Liver (tissue), 9 donors: Measurements from ENCODE around the gene KRT76. TPM values are rescaled to one million over a fixed set of nuclear protein-coding genes. Genes with fewer than 3 reads are reported as not detected.

Experiments used
- DNase-seq: peaks from one replicate; pipeline ENCODE4 v3.0.0-alpha.2; 2017; ENCODE audit warnings: low spot score
- H3K27ac ChIP-seq, 2 donors: one replicate each; pipeline ENCODE4 v1.7.0; 2013; ENCODE audit warnings: inconsistent platforms in 2 of 2, low read length in 2 of 2, control low read depth in 1 of 2, low read depth in 1 of 2, mild to moderate bottlenecking in 1 of 2
- H3K27me3 ChIP-seq, 4 donors: one replicate each; pipeline versions ENCODE4 v1.6.1 to v1.7.0; 2013; ENCODE audit warnings: low read length in 3 of 4, inconsistent platforms in 1 of 4, mild to moderate bottlenecking in 1 of 4, moderate library complexity in 1 of 4; ENCODE audit not compliant: control insufficient read depth in 4 of 4, insufficient read depth in 4 of 4
- H3K36me3 ChIP-seq, 4 donors: one replicate each; pipeline versions ENCODE4 v1.6.1 to v1.7.0; 2013; ENCODE audit warnings: low read length in 3 of 4, mild to moderate bottlenecking in 3 of 4, low read depth in 1 of 4, moderate library complexity in 1 of 4; ENCODE audit not compliant: control insufficient read depth in 4 of 4, insufficient read depth in 3 of 4
- H3K4me1 ChIP-seq, 4 donors: one replicate each; pipeline versions ENCODE4 v1.6.1 to v1.7.0; 2013; ENCODE audit warnings: low read length in 3 of 4, mild to moderate bottlenecking in 3 of 4, moderate library complexity in 1 of 4; ENCODE audit not compliant: control insufficient read depth in 4 of 4, insufficient read depth in 4 of 4
- H3K4me3 ChIP-seq, 3 donors: one replicate each; pipeline versions ENCODE4 v1.6.1 to v1.7.0; 2013; ENCODE audit warnings: low read length in 3 of 3, control low read depth in 1 of 3, low read depth in 1 of 3, mild to moderate bottlenecking in 1 of 3
- H3K9ac ChIP-seq, 2 donors: one replicate each; pipeline ENCODE4 v1.7.0; 2013; ENCODE audit warnings: low read length in 2 of 2, mild to moderate bottlenecking in 2 of 2, moderate library complexity in 2 of 2, control low read depth in 1 of 2, low read depth in 1 of 2
- H3K9me3 ChIP-seq, 4 donors: one replicate each; pipeline versions ENCODE4 v1.6.1 to v1.7.0; 2013; ENCODE audit warnings: low read length in 3 of 4; ENCODE audit not compliant: control insufficient read depth in 4 of 4
- ATF3 ChIP-seq: IDR thresholded peaks from 2 replicates; pipeline ENCODE4 v1.6.1; 2016; ENCODE audit warnings: antibody characterized with exemption
- CTCF ChIP-seq: fragments of 150-350 bp; IDR thresholded peaks from 2 replicates; pipeline ENCODE4 v1.5.1; 2017; ENCODE audit warnings: improper control_type of control experiment, low read depth, low read length; ENCODE audit not compliant: missing input control
- EGR1 ChIP-seq, 2 donors: IDR thresholded peaks; 2 replicates each; pipeline ENCODE4 v1.6.1; 2016 to 2018; ENCODE audit warnings: antibody characterized with exemption in 2 of 2, low read depth in 2 of 2
- FOXA1 ChIP-seq: IDR thresholded peaks from 2 replicates; pipeline ENCODE4 v1.6.1; 2016; ENCODE audit warnings: antibody characterized with exemption
- FOXA2 ChIP-seq: IDR thresholded peaks from 2 replicates; pipeline ENCODE4 v1.6.1; 2016; ENCODE audit warnings: antibody characterized with exemption
- GABPA ChIP-seq, 2 donors: IDR thresholded peaks in 1 of 2; conservative IDR thresholded peaks in 1 of 2; 2 replicates each; pipeline ENCODE4 v1.6.1; 2016; ENCODE audit warnings: antibody characterized with exemption in 2 of 2, mild to moderate bottlenecking in 1 of 2, moderate library complexity in 1 of 2
- HNF4A ChIP-seq, 2 donors: conservative IDR thresholded peaks; 2 replicates each; pipeline ENCODE4 v1.6.1; 2016; ENCODE audit warnings: antibody characterized with exemption in 2 of 2, mild to moderate bottlenecking in 2 of 2
- HNF4G ChIP-seq: IDR thresholded peaks from 2 replicates; pipeline ENCODE4 v1.6.1; 2016; ENCODE audit warnings: antibody characterized with exemption
- JUND ChIP-seq, 2 donors: IDR thresholded peaks; 2 replicates each; pipeline ENCODE4 v1.6.1; 2016; ENCODE audit warnings: antibody characterized with exemption in 2 of 2
- NR2F2 ChIP-seq: IDR thresholded peaks from 2 replicates; pipeline ENCODE4 v1.6.1; 2016; ENCODE audit warnings: antibody characterized with exemption
- REST ChIP-seq: IDR thresholded peaks from 2 replicates; pipeline ENCODE4 v1.6.1; 2016; ENCODE audit warnings: antibody characterized with exemption, mild to moderate bottlenecking
- RXRA ChIP-seq, 2 donors: IDR thresholded peaks; 2 replicates each; pipeline ENCODE4 v1.6.1; 2017 to 2018; ENCODE audit warnings: antibody characterized with exemption in 2 of 2, mild to moderate bottlenecking in 1 of 2
- SP1 ChIP-seq: IDR thresholded peaks from 2 replicates; pipeline ENCODE4 v1.6.1; 2018; ENCODE audit warnings: antibody characterized with exemption, mild to moderate bottlenecking
- TAF1 ChIP-seq: conservative IDR thresholded peaks from 2 replicates; pipeline ENCODE4 v1.6.1; 2016; ENCODE audit warnings: antibody characterized with exemption, mild to moderate bottlenecking
- YY1 ChIP-seq: IDR thresholded peaks from 2 replicates; pipeline ENCODE4 v1.6.1; 2016; ENCODE audit warnings: antibody characterized with exemption, mild to moderate bottlenecking
- ZBTB33 ChIP-seq: IDR thresholded peaks from 2 replicates; pipeline ENCODE4 v1.6.1; 2016; ENCODE audit warnings: antibody characterized with exemption
- WGBS: extraction: QIAGEN DNeasy Blood & Tissue Kit; methylation state at CpG from one replicate; pipeline ENCODE4 v1.1.7; 2013; 5-methylcytosine and 5-hydroxymethylcytosine counted together
- polyA plus RNA-seq, 2 donors: library from polyadenylated mRNA; stranded (reverse) in 1 of 2; unstranded in 1 of 2; fragments of 200-250 nt in 1 of 2; fragments of >200 nt in 1 of 2; fragmentation: Nextera tagmentation in 1 of 2; extraction: Ambion mirVana in 1 of 2; gene quantifications; one replicate each; pipeline versions ENCODE4 v1.2.1 to v1.2.3, GENCODE V29; 2013 to 2015
- total RNA-seq, 2 donors: library from RNA; depleted of rRNA; stranded (reverse); fragments of >200 nt; gene quantifications; one replicate each; pipeline ENCODE4 v1.2.3, GENCODE V29; 2014
- donor health status: healthy.
- donor health status: healthy.
- donor health status: healthy.
- donor health status: healthy.
- donor health status: healthy.

Gene KRT76
- total and polyA plus RNA-seq, 4 donors, result not detected

- no peak for DNase-seq
- TF ChIP-seq EGR1 (IDR thresholded peaks at IDR 0.05; ENCODE audit: low read depth in 2 of 2) (no peak), HNF4A (conservative IDR thresholded peaks at IDR 0.05) (no peak), SP1 (no peak), CTCF (no peak), RXRA (IDR thresholded peaks at IDR 0.05) (no peak), FOXA2 (no peak), REST (no peak), NR2F2 (no peak), ZBTB33 (no peak), ATF3 (no peak), GABPA (IDR thresholded peaks at IDR 0.05 in 1 of 2, conservative IDR thresholded peaks at IDR 0.05 in 1 of 2) (no peak), TAF1 (no peak), FOXA1 (no peak)
- Histone ChIP-seq H3K36me3 (no peaks in the 10 kb centered on the region), H3K9ac (no peak overlapping the region), H3K4me1 (no peaks in the 10 kb centered on the region), H3K27ac (no peak overlapping the region), H3K9me3 (no peaks in the 10 kb centered on the region), H3K27me3 (peaks cover 0 to 7% (median 0%) of the 10 kb centered on the region in 4 donors), H3K4me3 (no peak overlapping the region)
- 84% methylated on average over 4 of the region's 4 CpGs for WGBS
These were observed 5.0 kb downstream of the KRT76 start for GRCh38 chr12:52772188-52772587.

GRCh38 chr12:52771505-52771904 is 5.6 kb downstream of the KRT76 start:
- TF ChIP-seq HNF4G (no peak), JUND (IDR thresholded peaks at IDR 0.05) (no peak), FOXA1 (no peak), NR2F2 (no peak), YY1 (no peak), REST (no peak)
- WGBS, result 79% methylated on average over 4 of the region's 4 CpGs
- H3K9ac ChIP-seq, result no peak overlapping the region
- H3K27ac ChIP-seq, result no peak overlapping the region
- DNase-seq, result no peak
- H3K9me3 ChIP-seq, result no peaks in the 10 kb centered on the region
- no peaks in the 10 kb centered on the region for H3K36me3 ChIP-seq
- peaks cover 0 to 7% (median 0%) of the 10 kb centered on the region in 4 donors for H3K27me3 ChIP-seq
- H3K4me1 ChIP-seq, result no peaks in the 10 kb centered on the region
- no peak overlapping the region for H3K4me3 ChIP-seq
